HEK293 (cell line): ENCODE data around the gene PFN1.
A peak's percentile ranks its signal among the peaks of the same experiment; 100 is the strongest.

Experiments
- CTCF ChIP-seq: fragments of 450-650 bp; formaldehyde crosslinking; IDR thresholded peaks from 2 replicates; pipeline ENCODE4 v1.5.1; 2016; ENCODE audit warnings: missing biosample characterization, missing genetic modification characterization
- EGR2 ChIP-seq: fragments of 450-650 bp; formaldehyde crosslinking; IDR thresholded peaks from 2 replicates; pipeline ENCODE4 v1.5.1; 2016; ENCODE audit warnings: low read depth, missing biosample characterization, missing genetic modification characterization
- HOXD13 ChIP-seq: sonication (generic); formaldehyde crosslinking; IDR thresholded peaks from 2 replicates; pipeline ENCODE4 v1.8.0; 2022; ENCODE audit warnings: missing genetic modification reagents, borderline replicate concordance
- INSM2 ChIP-seq: fragments of 450-650 bp; formaldehyde crosslinking; IDR thresholded peaks from 2 replicates; pipeline ENCODE4 v1.5.1; 2016; ENCODE audit warnings: missing biosample characterization, missing genetic modification characterization
- MYNN ChIP-seq: fragments of 450-650 bp; formaldehyde crosslinking; IDR thresholded peaks from 2 replicates; pipeline ENCODE4 v1.5.1; 2016; ENCODE audit warnings: missing biosample characterization, missing genetic modification characterization, borderline replicate concordance
- PRDM10 ChIP-seq: fragments of 450-650 bp; formaldehyde crosslinking; IDR thresholded peaks from 2 replicates; pipeline ENCODE4 v1.5.1; 2016; ENCODE audit warnings: missing biosample characterization, missing genetic modification characterization
- SCRT2 ChIP-seq: fragments of 450-650 bp; formaldehyde crosslinking; IDR thresholded peaks from 2 replicates; pipeline ENCODE4 v1.5.1; 2016; ENCODE audit warnings: missing biosample characterization, missing genetic modification characterization
- SP2 ChIP-seq: fragments of 450-650 bp; formaldehyde crosslinking; IDR thresholded peaks from 2 replicates; pipeline ENCODE4 v1.5.1; 2016; ENCODE audit warnings: missing biosample characterization, missing genetic modification characterization
- SP7 ChIP-seq: fragments of 450-650 bp; formaldehyde crosslinking; IDR thresholded peaks from 2 replicates; pipeline ENCODE4 v1.5.1; 2016; ENCODE audit warnings: missing biosample characterization, missing genetic modification characterization
- TSHZ1 ChIP-seq: fragments of 450-650 bp; formaldehyde crosslinking; IDR thresholded peaks from 2 replicates; pipeline ENCODE4 v1.5.1; 2016; ENCODE audit warnings: missing biosample characterization, missing genetic modification characterization, borderline replicate concordance
- YY1 ChIP-seq: fragments of 450-650 bp; formaldehyde crosslinking; IDR thresholded peaks from 2 replicates; pipeline ENCODE4 v1.5.1; 2018; ENCODE audit warnings: missing biosample characterization, missing genetic modification characterization
- ZBTB10 ChIP-seq: fragments of 450-650 bp; formaldehyde crosslinking; IDR thresholded peaks from 2 replicates; pipeline ENCODE4 v1.5.1; 2016; ENCODE audit warnings: missing biosample characterization, missing genetic modification characterization
- ZBTB20 ChIP-seq: fragments of 450-650 bp; formaldehyde crosslinking; IDR thresholded peaks from 2 replicates; pipeline ENCODE4 v1.5.1; 2016; ENCODE audit warnings: missing biosample characterization, missing genetic modification characterization
- ZEB2 ChIP-seq: fragments of 450-650 bp; formaldehyde crosslinking; IDR thresholded peaks from 2 replicates; pipeline ENCODE4 v1.5.1; 2016; ENCODE audit warnings: missing biosample characterization, missing genetic modification characterization
- ZNF10 ChIP-seq: fragments of 450-650 bp; formaldehyde crosslinking; IDR thresholded peaks from 2 replicates; pipeline ENCODE4 v1.5.1; 2017; ENCODE audit warnings: missing biosample characterization, missing genetic modification characterization
- ZNF175 ChIP-seq: fragments of 450-650 bp; formaldehyde crosslinking; IDR thresholded peaks from 2 replicates; pipeline ENCODE4 v1.5.1; 2016; ENCODE audit warnings: missing biosample characterization, missing genetic modification characterization
- ZNF2 ChIP-seq: fragments of 450-650 bp; formaldehyde crosslinking; IDR thresholded peaks from 2 replicates; pipeline ENCODE4 v1.5.1; 2016; ENCODE audit warnings: missing biosample characterization, missing genetic modification characterization
- ZNF37A ChIP-seq: fragments of 450-650 bp; IDR thresholded peaks from 2 replicates; pipeline ENCODE4 v1.5.1; 2018; ENCODE audit warnings: missing biosample characterization, missing genetic modification characterization
- ZNF391 ChIP-seq: fragments of 450-650 bp; formaldehyde crosslinking; IDR thresholded peaks from 2 replicates; pipeline ENCODE4 v1.5.1; 2016; ENCODE audit warnings: low read depth, missing biosample characterization, missing genetic modification characterization, borderline replicate concordance
- ZNF555 ChIP-seq: fragments of 450-650 bp; formaldehyde crosslinking; conservative IDR thresholded peaks from 2 replicates; pipeline ENCODE4 v1.5.1; 2017; ENCODE audit warnings: missing biosample characterization, mild to moderate bottlenecking, missing genetic modification characterization, inconsistent platforms
- ZNF580 ChIP-seq: fragments of 450-650 bp; formaldehyde crosslinking; IDR thresholded peaks from 2 replicates; pipeline ENCODE4 v1.5.1; 2016; ENCODE audit warnings: missing biosample characterization, missing genetic modification characterization
- ZNF639 ChIP-seq: fragments of 450-650 bp; formaldehyde crosslinking; IDR thresholded peaks from 2 replicates; pipeline ENCODE4 v1.5.1; 2016; ENCODE audit warnings: missing biosample characterization, missing genetic modification characterization
- ZNF76 ChIP-seq: fragments of 450-650 bp; formaldehyde crosslinking; IDR thresholded peaks from 2 replicates; pipeline ENCODE4; 2016; ENCODE audit warnings: low read depth, missing biosample characterization, missing genetic modification characterization, borderline replicate concordance

PFN1 gene

GRCh38 chr17:4948166-4948930, at the start of gene PFN1 (continued):
- TF ChIP-seq ZBTB10 (peak; percentile 75), SP2 (tag by site-specific recombination) (peak; percentile 14), ZNF2 (tag by site-specific recombination) (0 out of 2 replicates have a peak, but pooled peaks have one; percentile 11), ZNF10 (tag by site-specific recombination) (no peak), ZNF580 (tag by site-specific recombination) (peak; percentile 37; the same call in 1 of the 2 replicates), EGR2 (0 out of 2 replicates have a peak, but pooled peaks have one; percentile 10), SP7 (tag by site-specific recombination) (peak; percentile 34; the same call in 1 of the 2 replicates), SCRT2 (tag by site-specific recombination) (no peak), MYNN (tag by site-specific recombination) (0 out of 2 replicates have a peak, but pooled peaks have one; percentile 70), ZNF391 (tag by site-specific recombination) (peak; percentile 57), ZEB2 (tag by site-specific recombination) (peak; percentile 97), HOXD13 (CRISPR knock-in tag) (no peak), ZNF37A (tag by site-specific recombination) (no peak), TSHZ1 (tag by site-specific recombination) (0 out of 2 replicates have a peak, but pooled peaks have one; percentile 8), ZNF639 (tag by site-specific recombination) (peak; percentile 81), CTCF (0 out of 2 replicates have a peak, but pooled peaks have one; percentile 22), ZBTB20 (tag by site-specific recombination) (peak; percentile 51; the same call in 1 of the 2 replicates), INSM2 (tag by site-specific recombination) (no peak), ZNF555 (tag by site-specific recombination) (no peak), ZNF76 (tag by site-specific recombination) (peak; percentile 53), ZNF175 (tag by site-specific recombination) (no peak), PRDM10 (tag by site-specific recombination) (peak; percentile 100), YY1 (tag by site-specific recombination) (peak; percentile 89)
